ENCODE data around the gene MAP3K13.

MAP3K13 gene

DNA sequence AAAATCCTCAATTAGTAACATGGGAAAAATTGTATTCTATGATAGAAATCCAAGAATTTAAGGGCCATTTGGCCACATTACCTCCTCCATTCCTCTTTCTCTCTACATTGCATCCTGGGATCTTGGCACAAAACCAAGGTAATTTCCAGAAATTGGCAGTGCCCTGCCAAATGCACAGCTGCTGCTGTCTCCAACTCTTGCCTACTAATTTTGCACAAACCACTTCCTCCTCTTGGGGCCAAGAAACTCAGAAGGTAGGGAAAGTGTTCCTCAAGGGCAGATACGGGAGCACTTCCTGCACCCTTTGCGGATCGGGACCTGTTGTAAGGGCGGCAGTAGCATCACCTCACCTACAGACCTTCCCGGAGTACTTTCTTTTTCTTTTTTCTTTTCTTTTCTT lies 57.8 kb downstream of the MAP3K13 start:
- TF ChIP-seq, protein P1, sequence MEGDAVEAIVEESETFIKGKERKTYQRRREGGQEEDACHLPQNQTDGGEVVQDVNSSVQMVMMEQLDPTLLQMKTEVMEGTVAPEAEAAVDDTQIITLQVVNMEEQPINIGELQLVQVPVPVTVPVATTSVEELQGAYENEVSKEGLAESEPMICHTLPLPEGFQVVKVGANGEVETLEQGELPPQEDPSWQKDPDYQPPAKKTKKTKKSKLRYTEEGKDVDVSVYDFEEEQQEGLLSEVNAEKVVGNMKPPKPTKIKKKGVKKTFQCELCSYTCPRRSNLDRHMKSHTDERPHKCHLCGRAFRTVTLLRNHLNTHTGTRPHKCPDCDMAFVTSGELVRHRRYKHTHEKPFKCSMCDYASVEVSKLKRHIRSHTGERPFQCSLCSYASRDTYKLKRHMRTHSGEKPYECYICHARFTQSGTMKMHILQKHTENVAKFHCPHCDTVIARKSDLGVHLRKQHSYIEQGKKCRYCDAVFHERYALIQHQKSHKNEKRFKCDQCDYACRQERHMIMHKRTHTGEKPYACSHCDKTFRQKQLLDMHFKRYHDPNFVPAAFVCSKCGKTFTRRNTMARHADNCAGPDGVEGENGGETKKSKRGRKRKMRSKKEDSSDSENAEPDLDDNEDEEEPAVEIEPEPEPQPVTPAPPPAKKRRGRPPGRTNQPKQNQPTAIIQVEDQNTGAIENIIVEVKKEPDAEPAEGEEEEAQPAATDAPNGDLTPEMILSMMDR (IDR thresholded peaks at IDR 0.05; ENCODE audit: insufficient read depth, low read depth, low read length, missing control alignments), result no peak
- no peak overlapping the region for H3K4me3 ChIP-seq (ENCODE audit: low read length)
- DNase-seq (ENCODE audit: low read depth), result peak; percentile 68

DNA sequence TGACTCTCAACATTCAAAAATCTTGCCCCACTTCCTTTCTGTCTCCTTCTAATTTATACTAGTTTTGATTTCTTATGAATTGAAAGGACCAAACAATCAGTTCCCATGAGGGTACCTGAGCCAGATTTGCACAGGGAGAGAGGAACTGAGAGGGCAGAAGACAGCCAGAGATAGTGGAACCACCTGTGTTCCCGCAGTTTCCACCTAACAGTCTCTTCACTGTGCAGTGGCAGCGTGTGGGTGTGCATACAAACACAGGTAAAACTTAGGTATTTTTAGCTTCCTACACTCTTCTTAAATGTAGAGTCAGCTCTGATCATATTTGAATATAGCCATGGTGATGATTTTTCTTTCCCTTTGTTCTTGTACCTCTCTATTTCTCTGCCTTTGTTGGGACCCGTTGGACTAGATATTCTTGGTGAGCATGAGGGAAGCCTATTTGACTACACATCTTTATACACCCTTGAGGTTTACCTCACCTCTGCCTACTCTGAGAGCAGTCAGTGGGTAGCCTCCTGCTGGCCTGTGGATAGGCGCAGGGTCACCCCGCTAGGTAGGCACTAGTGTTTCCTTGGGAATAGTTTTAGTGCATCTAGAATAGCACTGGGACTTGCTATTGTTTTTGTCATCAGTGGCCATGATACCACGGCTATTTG lies 58.8 kb downstream of the MAP3K13 start:
- TF ChIP-seq, protein P1 (IDR thresholded peaks at IDR 0.05; ENCODE audit: insufficient read depth, low read depth, low read length, missing control alignments), result no peak
- no peak for DNase-seq (ENCODE audit: low read depth)
- no peak overlapping the region for H3K4me3 ChIP-seq (ENCODE audit: low read length)

DNA sequence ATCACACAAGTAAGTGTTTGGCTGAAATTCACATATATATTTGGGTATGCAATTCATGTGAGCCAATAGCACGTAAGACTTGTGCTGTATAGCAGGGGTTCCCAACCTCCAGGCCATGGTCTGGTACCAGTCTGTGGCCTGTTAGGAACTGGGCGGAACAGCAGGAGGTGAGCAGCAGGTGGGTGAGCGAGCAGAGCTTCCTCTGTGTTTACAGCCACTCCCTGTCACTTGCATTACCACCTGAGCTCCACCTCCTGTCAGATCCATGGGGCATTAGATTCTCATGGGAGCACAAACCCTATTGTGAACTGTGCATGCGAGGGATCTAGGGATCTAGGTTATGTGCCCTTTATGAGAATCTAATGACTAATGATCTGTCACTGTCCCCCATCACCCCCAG lies 59.7 kb downstream of the MAP3K13 start:
- TF ChIP-seq, protein P1 (IDR thresholded peaks at IDR 0.05; ENCODE audit: insufficient read depth, low read depth, low read length, missing control alignments), result no peak
- no peak for DNase-seq (ENCODE audit: low read depth)
- no peak overlapping the region for H3K4me3 ChIP-seq (ENCODE audit: low read length)

DNA sequence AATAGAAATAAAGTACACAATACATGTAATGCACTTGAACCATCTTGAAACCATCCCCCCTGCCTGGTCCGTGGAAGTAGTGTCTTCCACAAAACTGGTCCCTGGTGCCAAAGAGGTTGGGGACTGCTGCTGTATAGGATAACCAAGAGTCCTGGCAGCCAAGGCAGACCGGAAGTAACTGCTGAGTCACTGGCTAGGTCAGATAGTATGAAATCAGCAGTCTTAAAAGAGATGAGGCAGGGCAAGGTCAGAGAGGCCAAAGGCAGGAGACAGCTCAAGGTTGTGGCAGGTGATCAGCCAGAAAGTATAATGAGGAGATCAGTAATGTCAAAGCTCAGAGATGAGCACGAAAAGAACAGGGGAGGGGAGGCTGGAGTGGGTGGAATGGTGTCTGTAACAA lies 60.2 kb downstream of the MAP3K13 start:
- no peak overlapping the region for H3K4me3 ChIP-seq (ENCODE audit: low read length)
- DNase-seq (ENCODE audit: low read depth), result peak; percentile 36
- TF ChIP-seq, protein P1 (IDR thresholded peaks at IDR 0.05; ENCODE audit: insufficient read depth, low read depth, low read length, missing control alignments), result no peak

DNA sequence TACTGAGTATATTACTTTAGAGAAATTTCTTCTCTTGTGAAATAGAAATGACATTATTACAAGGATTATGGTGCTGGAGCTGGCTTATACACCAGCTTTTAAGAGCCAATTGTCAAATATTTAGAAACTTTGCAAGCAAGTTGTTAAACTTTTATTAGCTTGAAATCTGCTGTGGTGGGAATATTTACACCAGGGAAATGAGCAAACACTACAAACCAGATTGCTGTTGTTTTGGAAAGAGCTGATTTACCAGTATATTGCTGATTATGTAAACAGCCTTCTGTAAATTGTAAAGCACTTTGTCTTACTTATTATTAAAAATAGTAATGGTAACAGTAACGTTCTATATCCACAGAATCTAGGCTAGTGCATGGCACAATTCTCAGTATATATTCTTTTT lies 61.5 kb downstream of the MAP3K13 start:
- TF ChIP-seq, protein P1 (IDR thresholded peaks at IDR 0.05; ENCODE audit: insufficient read depth, low read depth, low read length, missing control alignments), result no peak
- H3K4me3 ChIP-seq (ENCODE audit: low read length), result no peak overlapping the region
- DNase-seq (ENCODE audit: low read depth), result no peak

DNA sequence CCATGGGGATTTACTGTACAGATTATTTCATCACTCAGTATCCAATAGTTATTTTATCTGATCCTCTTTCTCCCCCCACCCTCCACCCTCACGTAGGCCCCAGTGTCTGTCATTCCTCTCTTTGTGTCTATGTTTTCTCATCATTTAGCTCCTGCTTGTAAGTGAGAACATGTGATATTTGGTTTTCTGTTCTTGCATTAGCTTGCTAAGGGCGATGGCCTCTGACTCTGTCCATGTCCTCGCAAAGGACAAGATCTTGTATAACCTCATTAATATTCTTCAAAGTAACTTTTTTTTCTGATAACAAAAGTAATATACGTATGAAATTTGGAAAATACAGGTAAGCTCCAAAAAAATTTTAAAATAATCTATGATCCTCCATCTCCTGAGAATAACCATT lies 67.4 kb downstream of the MAP3K13 start:
- H3K4me3 ChIP-seq (ENCODE audit: low read length), result no peak overlapping the region
- TF ChIP-seq, protein P1 (IDR thresholded peaks at IDR 0.05; ENCODE audit: insufficient read depth, low read depth, low read length, missing control alignments), result no peak
- no peak for DNase-seq (ENCODE audit: low read depth)

Measured in epithelial cell of esophagus (primary cell).